Effector memory CD8-positive, alpha-beta T cell (primary cell): Measurements from ENCODE around the gene FTO.
A peak's percentile ranks its signal among the peaks of the same experiment; 100 is the strongest.

ENCODE experiments used
- ATAC-seq: fragments of 150-1000 bp; cut with Tn5 transposase; replicated peaks from 2 replicates; pipeline ENCODE4 v1.10.0; 2021; ENCODE audit warnings: mild to moderate bottlenecking, moderate library complexity
- DNase-seq, 3 experiments: peaks; one replicate each; pipeline ENCODE4 v3.0.0; 2021
- H3K27ac Mint-ChIP-seq, 2 donors: one replicate each; pipeline ENCODE4 v1.8.0; 2022; ENCODE audit warnings: mild to moderate bottlenecking in 2 of 2, mixed read lengths in 2 of 2, moderate library complexity in 2 of 2
- H3K27me3 Mint-ChIP-seq, 2 donors: one replicate each; pipeline ENCODE4 v1.8.0; 2022; ENCODE audit warnings: mixed read lengths in 2 of 2
- H3K36me3 Mint-ChIP-seq: one replicate; pipeline ENCODE4 v1.8.0; 2022; ENCODE audit warnings: mild to moderate bottlenecking, moderate library complexity, mixed read lengths; ENCODE audit not compliant: insufficient read depth
- H3K4me1 Mint-ChIP-seq, 2 donors: one replicate each; pipeline ENCODE4 v1.8.0; 2022; ENCODE audit warnings: low read depth in 2 of 2, mixed read lengths in 2 of 2
- H3K4me3 Mint-ChIP-seq, 2 donors: one replicate each; pipeline ENCODE4 v1.8.0; 2022; ENCODE audit warnings: mild to moderate bottlenecking in 2 of 2, mixed read lengths in 2 of 2, moderate library complexity in 2 of 2
- H3K9me3 Mint-ChIP-seq, 2 donors: one replicate each; pipeline ENCODE4 v1.8.0; 2022; ENCODE audit warnings: mixed read lengths in 2 of 2

FTO gene

GRCh38 chr16:53925526-53925925 is 221.6 kb downstream of the FTO start:
- no peak overlapping the region for H3K4me3 Mint-ChIP-seq
- DNase-seq: no peak
- H3K4me1 Mint-ChIP-seq: peaks cover 0 to 6% of the 10 kb centered on the region in 2 donors
- no peaks in the 10 kb centered on the region for H3K36me3 Mint-ChIP-seq
- H3K27me3 Mint-ChIP-seq: no peaks in the 10 kb centered on the region
- no peak overlapping the region for H3K27ac Mint-ChIP-seq
- no peaks in the 10 kb centered on the region for H3K9me3 Mint-ChIP-seq
- ATAC-seq: no peak

DNA sequence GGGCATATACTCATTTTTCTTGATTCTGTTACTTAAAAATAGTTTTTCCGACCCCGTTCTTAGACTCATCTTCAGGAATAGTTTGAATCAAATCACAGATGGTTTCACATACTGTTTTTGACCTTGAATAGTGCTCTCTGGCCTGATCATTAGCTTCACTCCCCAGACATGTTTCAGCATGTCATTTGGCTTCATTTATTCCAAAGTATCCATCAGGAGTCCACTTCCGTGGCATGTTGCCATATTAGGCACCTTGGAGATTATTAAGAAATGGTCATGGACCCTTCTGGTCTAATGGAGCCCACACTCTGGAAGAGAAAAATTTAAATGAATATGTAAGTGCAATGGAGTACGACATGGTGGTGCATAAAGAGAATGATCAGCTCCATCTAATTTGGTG is 222.3 kb downstream of the FTO start:
- Mint-ChIP-seq H3K4me3 (no peak overlapping the region), H3K9me3 (no peaks in the 10 kb centered on the region), H3K27me3 (no peaks in the 10 kb centered on the region), H3K36me3 (peaks cover 6% of the 10 kb centered on the region), H3K27ac (no peak overlapping the region), H3K4me1 (peaks cover 0 to 6% of the 10 kb centered on the region in 2 donors)
- no peak for ATAC-seq
- DNase-seq: no peak

DNA sequence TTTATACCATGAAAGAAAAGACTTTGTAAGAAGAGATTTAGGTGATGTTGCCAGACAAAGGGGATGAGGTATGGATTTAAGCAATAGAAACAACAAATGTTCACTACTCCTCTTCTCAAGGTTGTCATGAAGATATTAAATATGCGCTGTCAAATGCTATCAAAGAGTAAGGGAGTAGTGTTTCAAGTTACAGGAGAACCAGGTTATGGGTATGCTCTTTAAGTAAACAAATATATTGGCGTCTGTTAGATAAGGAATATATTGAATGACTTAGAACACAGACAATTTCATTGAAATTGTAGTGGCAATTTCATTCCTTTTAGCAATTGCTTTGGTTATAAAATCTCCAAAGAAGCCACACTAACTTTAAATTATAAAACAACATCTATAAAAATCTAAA is 229.0 kb downstream of the FTO start:
- Mint-ChIP-seq H3K9me3 (no peaks in the 10 kb centered on the region), H3K4me1 (no peaks in the 10 kb centered on the region), H3K4me3 (no peak overlapping the region), H3K36me3 (peaks cover 9% of the 10 kb centered on the region), H3K27me3 (no peaks in the 10 kb centered on the region), H3K27ac (no peak overlapping the region)
- DNase-seq: no peak
- ATAC-seq: no peak

GRCh38 chr16:53933407-53933806 is 229.5 kb downstream of the FTO start:
- Mint-ChIP-seq H3K4me3 (no peak overlapping the region), H3K4me1 (no peaks in the 10 kb centered on the region), H3K9me3 (peaks cover 0 to 1% of the 10 kb centered on the region in 2 donors), H3K27me3 (no peaks in the 10 kb centered on the region), H3K27ac (no peak overlapping the region), H3K36me3 (peaks cover 11% of the 10 kb centered on the region)
- DNase-seq (no peak), ATAC-seq (no peak)

- peaks cover 7% of the 10 kb centered on the region for H3K36me3 Mint-ChIP-seq
- DNase-seq (no peak), ATAC-seq (no peak)
- no peaks in the 10 kb centered on the region for H3K27me3 Mint-ChIP-seq
- no peak overlapping the region for H3K27ac Mint-ChIP-seq
- H3K4me3 Mint-ChIP-seq: no peak overlapping the region
- H3K9me3 Mint-ChIP-seq: peaks cover 0 to 2% of the 10 kb centered on the region in 2 donors
- no peaks in the 10 kb centered on the region for H3K4me1 Mint-ChIP-seq
Measured at GRCh38 chr16:53936052-53936451, 232.1 kb downstream of the FTO start.

DNA sequence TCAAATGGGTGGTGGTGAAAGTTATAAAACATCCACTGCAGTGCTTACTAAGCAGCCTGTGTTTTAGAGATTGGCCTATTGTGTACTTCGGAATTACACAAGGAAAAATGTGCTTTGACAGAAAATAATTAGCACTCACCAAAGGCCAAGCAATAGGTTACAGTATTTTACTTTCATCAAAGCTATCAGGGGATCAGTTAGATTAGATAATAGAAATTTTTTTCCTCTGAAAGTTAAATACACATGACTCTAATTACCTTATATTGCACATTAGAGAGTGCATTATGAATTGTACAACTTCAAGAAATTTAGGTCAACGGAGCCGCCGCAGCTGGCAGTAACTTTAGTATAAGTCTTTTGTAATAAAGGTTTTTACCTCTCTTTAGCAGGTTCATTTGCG is 232.6 kb downstream of the FTO start:
- peaks cover 0 to 2% of the 10 kb centered on the region in 2 donors for H3K9me3 Mint-ChIP-seq
- no peak for ATAC-seq
- H3K27me3 Mint-ChIP-seq: no peaks in the 10 kb centered on the region
- no peak overlapping the region for H3K27ac Mint-ChIP-seq
- DNase-seq: no peak
- H3K36me3 Mint-ChIP-seq: peaks cover 6% of the 10 kb centered on the region
- no peak overlapping the region for H3K4me3 Mint-ChIP-seq
- H3K4me1 Mint-ChIP-seq: no peaks in the 10 kb centered on the region

DNA sequence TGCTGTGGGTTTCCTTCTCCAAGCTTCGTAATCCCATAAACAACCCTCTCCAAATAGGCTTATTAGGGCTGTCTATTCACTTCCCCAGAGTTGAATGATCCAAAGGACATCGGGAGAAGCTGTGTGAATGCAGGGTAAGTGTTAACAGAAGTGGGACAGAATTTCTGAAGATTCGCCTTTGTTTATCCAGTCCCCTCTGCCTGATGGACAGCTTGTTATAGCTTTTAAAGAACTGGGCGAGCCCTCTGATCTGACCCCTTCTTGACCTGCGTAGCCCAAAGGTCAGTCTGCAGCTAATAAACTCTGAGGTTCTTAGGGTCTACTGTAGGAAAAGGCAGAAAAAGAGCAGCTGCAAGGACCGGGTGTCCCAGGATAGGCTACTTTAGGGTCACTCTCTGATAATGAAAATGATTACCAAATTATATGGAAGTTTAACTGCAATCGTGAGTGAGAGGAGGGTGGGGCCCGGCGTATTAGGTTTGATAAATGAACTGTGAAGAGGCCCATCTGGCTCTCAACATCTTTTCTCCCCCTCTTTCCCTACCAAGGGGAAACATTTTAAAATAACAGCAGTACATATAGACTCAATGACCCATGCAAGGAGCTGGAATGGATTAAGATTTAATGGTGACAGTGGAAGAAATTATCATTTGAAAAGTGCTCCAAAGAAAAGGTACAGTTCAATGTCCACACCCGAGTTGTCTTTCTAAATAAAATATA is 233.4 kb downstream of the FTO start:
- peaks cover 0 to 2% of the 10 kb centered on the region in 2 donors for H3K9me3 Mint-ChIP-seq
- ATAC-seq (no peak), DNase-seq (no peak)
- H3K27me3 Mint-ChIP-seq: no peaks in the 10 kb centered on the region
- H3K27ac Mint-ChIP-seq: no peak overlapping the region
- H3K4me1 Mint-ChIP-seq: peaks cover 0 to 2% of the 10 kb centered on the region in 2 donors
- H3K4me3 Mint-ChIP-seq: no peak overlapping the region
- H3K36me3 Mint-ChIP-seq: peaks cover 6% of the 10 kb centered on the region

DNA sequence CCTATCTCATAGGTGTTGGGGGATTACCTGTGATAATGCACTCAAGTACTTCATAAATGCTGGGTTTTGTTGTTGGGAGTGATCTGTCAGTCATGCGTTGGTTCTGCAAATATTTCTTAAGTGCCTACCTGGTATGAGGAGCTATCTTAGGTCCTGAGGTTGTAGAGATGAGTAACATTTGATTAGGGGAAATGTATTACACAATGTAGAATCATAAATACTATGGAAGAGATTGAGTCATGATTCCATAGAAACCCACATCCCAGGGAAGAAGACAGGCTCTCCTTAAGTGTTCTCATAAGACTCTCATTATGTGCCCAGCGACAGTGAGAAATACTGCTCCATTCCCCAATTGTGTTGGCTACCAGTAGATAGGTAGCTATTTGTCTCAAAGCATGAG is 240.1 kb downstream of the FTO start:
- Mint-ChIP-seq H3K9me3 (no peaks in the 10 kb centered on the region), H3K27me3 (no peaks in the 10 kb centered on the region), H3K27ac (no peak overlapping the region), H3K4me1 (peaks cover 6 to 12% of the 10 kb centered on the region in 2 donors), H3K4me3 (no peak overlapping the region), H3K36me3 (no peaks in the 10 kb centered on the region)
- ATAC-seq (no peak), DNase-seq (no peak)

DNA sequence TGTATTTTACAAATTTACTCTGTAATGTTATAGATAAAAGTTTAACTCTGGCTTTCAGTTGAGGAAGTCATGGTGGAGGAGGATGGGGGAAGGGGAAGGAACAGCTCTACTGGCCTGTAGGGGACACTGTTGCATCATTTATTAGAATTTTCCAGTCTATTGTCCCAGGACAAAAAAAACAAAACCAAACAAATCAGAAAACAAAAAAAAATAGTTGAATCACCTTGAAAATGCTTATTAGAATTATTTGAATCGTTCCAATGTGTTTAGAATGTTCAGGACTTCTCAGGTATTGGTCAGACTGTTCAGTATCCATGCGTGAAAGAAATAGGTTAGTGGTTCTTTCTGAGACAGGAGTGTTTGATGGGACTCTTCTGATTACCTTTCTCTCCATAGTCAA is 242.0 kb downstream of the FTO start:
- ATAC-seq: no peak
- H3K4me3 Mint-ChIP-seq: no peak overlapping the region

DNA sequence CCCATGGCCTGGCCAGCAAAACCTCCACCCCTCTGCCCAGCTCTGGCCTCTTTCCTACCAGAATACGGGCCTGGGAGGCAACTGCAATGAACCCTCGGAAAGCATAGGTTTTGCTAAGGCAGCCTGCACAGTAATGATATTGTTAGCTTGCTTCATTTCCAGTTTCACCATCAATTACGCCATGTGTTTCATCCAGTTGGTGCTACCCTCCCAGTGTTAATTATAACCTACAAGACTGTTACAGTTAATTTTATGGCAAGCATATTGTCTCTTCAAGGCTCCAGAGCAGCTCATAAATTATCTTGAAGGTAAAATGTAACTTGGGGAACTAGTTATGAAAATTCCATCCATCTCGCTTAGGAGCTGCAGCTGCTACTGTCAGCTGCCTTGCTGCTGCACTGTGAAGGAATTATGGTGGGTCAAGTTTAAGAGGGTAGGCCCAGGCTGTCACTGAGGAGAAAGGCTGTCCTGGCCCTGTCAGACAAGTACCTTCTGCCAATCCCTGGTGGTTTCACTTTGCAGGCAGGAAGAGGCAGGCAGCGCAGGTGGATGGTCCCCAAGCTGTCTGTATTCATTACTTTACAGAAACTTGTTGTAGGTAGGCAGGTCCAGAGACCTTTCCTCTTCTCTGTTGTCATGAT is 242.9 kb downstream of the FTO start:
- H3K4me3 Mint-ChIP-seq: no peak overlapping the region
- no peaks in the 10 kb centered on the region for H3K27me3 Mint-ChIP-seq
- peak overlapping the region; percentile 32 to 51 for H3K27ac Mint-ChIP-seq
- H3K36me3 Mint-ChIP-seq: no peaks in the 10 kb centered on the region
- no peaks in the 10 kb centered on the region for H3K9me3 Mint-ChIP-seq
- peaks cover 10 to 19% of the 10 kb centered on the region in 2 donors for H3K4me1 Mint-ChIP-seq
- no peak for ATAC-seq
- no peak for DNase-seq

More for the DNA sequence above, 242.0 kb downstream of the FTO start:
- DNase-seq: no peak
- Mint-ChIP-seq H3K36me3 (no peaks in the 10 kb centered on the region), H3K27ac (peak overlapping the region; percentile 32 to 38), H3K9me3 (no peaks in the 10 kb centered on the region), H3K27me3 (no peaks in the 10 kb centered on the region), H3K4me1 (peaks cover 10 to 12% of the 10 kb centered on the region in 2 donors)

DNA sequence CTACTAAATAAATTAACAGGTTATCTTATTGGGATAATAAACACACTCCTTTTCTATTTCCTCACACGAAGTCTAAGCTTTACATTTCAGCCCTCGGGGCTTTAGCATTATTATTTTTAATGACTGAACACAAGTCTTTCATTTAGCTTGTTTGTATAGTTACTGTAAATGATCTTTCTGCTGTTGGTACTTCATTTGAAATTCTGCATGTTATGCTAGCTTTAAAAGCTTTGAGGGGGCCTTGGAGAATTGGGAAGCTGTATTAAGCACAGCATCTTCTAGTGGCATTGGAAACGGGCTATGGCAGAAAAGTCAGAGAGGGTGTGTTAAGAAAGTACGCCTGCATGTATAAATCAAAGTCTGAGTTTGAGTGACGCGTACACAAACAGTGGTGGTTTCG is 243.7 kb downstream of the FTO start:
- ATAC-seq: no peak
- no peaks in the 10 kb centered on the region for H3K36me3 Mint-ChIP-seq
- no peak for DNase-seq
- no peaks in the 10 kb centered on the region for H3K9me3 Mint-ChIP-seq
- H3K4me3 Mint-ChIP-seq: no peak overlapping the region
- H3K27me3 Mint-ChIP-seq: no peaks in the 10 kb centered on the region
- H3K27ac Mint-ChIP-seq: no peak overlapping the region
- peaks cover 10 to 27% of the 10 kb centered on the region in 2 donors for H3K4me1 Mint-ChIP-seq

- no peak overlapping the region for H3K4me3 Mint-ChIP-seq
- no peak for ATAC-seq
- H3K27me3 Mint-ChIP-seq: no peaks in the 10 kb centered on the region
- peaks cover 10 to 27% of the 10 kb centered on the region in 2 donors for H3K4me1 Mint-ChIP-seq
- H3K27ac Mint-ChIP-seq: no peak overlapping the region
- no peaks in the 10 kb centered on the region for H3K9me3 Mint-ChIP-seq
- no peak for DNase-seq
- H3K36me3 Mint-ChIP-seq: no peaks in the 10 kb centered on the region
Measured at GRCh38 chr16:53948326-53948725, 244.4 kb downstream of the FTO start.

DNA sequence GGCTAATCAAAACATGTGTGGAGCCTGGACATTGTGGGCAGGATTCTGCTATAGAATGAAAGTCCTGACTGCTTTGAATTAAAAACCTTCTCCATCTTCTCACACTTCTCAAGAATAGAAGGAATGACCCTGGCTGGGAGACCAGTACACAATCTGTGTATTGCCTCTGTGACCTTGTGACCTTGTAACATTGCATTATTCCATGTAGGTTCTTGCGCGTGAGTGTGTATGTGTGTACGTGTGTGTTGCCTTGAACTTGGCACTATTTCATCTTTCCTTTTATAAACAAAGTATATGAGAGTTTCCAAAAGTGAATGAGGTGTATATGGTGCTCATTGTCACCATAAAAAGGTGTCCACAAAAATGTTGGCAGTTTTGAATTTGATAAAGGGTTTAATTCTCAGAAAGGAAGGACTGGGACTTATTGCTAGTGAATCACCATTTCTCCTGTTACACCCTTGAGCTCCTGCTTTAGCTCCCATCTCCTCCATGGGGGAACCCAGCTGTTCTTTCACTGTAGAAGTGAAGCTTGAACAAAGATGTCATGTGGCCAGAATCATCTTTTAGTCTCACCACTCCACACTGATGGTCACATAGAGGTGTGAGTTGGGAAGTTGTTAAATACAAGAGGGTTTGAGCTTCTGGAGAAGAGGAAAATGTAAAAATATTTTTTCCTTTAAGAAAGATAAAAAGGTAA is 244.9 kb downstream of the FTO start:
- H3K27ac Mint-ChIP-seq: peak overlapping the region in 1 of 2 donors; percentile 80
- no peaks in the 10 kb centered on the region for H3K36me3 Mint-ChIP-seq
- H3K9me3 Mint-ChIP-seq: no peaks in the 10 kb centered on the region
- ATAC-seq (no peak), DNase-seq (no peak)
- peaks cover 10 to 27% of the 10 kb centered on the region in 2 donors for H3K4me1 Mint-ChIP-seq
- H3K4me3 Mint-ChIP-seq: no peak overlapping the region
- no peaks in the 10 kb centered on the region for H3K27me3 Mint-ChIP-seq
